Measurements from ENCODE around the gene BTBD8.

The BTBD8 gene

GRCh38 chr1:92094090-92094489 lies 13.9 kb downstream of the BTBD8 start:
- no peak for DNase-seq (ENCODE audit: low read depth)

GRCh38 chr1:92094595-92094994 lies 14.4 kb downstream of the BTBD8 start:
- no peak for DNase-seq (ENCODE audit: low read depth)

GRCh38 chr1:92095874-92096273 lies 15.7 kb downstream of the BTBD8 start:
- no peak for DNase-seq (ENCODE audit: low read depth)

- no peak for DNase-seq (ENCODE audit: low read depth)
These were observed 16.2 kb downstream of the BTBD8 start for GRCh38 chr1:92096317-92096716.

DNA sequence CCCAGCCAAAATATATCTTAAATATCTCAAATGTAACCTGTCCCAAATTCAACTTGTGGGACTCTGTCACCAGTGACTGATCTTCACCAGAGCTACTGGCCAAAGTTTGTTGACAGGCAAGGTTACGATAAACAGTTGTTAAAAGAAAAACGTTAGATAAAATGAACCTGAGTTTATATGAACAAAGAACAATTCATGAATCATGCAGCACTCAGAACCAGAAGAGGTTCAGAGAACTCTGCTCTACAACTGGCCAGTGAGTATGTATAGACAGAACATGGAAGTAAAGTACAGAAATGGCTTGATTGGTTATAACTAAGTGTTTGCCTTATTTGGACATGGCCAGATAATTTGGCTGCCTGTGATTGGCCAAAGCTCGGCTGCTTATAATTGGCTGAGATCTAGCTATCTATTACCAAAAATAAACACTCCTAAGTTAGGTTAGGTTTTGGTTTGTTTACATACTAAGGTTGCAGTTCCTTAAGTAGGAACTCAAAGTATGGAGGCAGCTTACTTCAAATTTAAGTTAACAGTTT lies 25.5 kb downstream of the BTBD8 start:
- no peak for DNase-seq (ENCODE audit: low read depth)

DNA sequence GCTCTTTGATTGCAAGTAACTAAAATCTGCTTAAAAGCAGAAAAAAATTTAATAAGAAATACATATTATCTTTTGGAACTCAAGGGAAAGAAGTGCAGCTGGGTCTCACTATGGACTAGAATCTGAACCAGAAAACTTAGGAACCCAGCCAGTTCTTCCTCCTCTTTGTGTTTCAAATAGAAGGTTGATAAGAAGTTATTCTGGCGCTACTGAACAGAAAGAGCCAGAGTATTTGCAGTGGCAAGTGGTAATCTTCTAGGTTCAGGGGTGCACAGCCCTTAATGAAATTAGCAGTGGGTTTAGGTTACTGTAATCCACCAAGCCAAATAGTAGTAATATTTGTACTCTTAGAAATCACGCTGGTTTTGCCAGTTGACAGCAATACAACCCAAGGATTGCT lies 28.5 kb downstream of the BTBD8 start:
- DNase-seq (ENCODE audit: low read depth): no peak

DNA sequence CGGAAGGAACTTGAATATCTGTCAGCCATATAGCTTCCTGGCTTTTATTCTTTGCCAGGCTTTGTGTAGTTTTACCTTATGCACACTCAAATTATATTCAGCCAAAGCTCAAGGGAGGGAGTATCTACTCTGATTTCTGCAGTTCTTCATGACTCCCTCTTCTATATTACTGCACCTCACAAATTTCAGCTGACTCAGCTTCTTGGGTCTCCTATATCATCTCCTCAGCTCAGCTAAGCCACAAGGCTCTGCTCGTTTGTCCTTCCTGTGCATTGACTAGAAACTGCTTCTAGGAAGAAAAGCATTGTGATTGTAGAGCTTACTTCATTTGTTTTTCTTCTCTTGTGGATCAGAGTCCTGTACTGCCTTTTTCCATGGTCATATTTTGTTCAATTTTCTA lies 37.4 kb downstream of the BTBD8 start:
- DNase-seq (ENCODE audit: low read depth): no peak

GRCh38 chr1:92118826-92119225 lies 38.7 kb downstream of the BTBD8 start:
- no peak for DNase-seq (ENCODE audit: low read depth)

DNA sequence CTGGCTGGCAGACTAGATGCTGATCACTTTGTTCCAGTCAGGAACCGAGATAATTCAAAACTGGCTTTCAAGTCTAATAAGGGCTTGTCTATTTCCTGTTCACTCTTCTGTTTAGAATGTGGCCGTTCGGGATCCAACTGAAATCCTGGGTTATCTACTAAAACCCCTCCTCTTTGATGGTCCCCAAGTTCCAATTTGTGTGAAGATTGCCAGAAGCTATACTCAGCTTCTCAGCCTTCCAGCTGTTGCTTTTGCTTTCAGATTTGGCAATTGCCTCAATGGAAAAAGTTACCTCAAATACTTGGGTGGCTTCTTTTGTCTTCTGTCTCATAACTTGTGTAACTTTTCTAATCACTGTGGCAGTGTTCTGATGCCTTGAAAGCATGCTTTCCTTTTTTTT lies 43.7 kb downstream of the BTBD8 start:
- DNase-seq (ENCODE audit: low read depth): no peak

DNA sequence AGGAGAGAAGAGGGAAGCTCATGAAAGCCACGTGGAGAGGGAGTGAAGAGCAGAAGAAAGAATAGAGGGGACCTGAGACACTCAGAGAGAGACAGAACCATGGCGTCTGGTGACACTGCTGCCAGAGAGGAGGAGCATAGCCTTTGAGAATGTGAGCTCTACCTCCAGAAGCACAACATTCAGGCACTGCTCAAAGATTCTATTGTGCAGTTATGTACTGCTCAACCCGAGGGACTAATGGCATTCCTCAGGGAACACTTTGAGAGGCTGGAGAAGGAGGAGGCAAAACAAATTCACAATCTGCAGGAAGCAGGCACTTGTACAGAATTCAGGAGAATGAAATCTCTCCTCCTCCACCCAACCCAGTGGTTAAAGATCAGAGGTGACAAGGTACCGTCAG lies 45.1 kb downstream of the BTBD8 start:
- DNase-seq (ENCODE audit: low read depth): no peak

DNA sequence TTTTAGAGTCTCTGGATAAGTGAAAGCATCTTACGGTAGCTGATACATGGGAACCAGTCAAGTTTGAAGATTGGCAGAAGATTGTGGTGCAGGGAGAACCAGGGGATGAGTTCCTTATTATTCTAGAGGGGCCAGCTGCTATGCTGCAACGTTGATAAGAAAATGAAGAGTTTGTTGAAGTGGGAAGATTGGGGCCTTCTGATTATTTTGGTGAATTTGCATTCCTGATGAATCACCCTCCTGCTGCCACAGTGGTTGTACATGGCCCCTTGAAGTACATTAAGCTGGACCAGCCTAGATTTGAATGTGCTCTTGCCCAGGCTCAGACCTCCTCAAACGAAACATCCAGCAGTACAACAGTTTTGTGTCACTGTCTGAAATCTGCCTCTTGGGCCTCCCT lies 45.9 kb downstream of the BTBD8 start:
- no peak for DNase-seq (ENCODE audit: low read depth)

DNA sequence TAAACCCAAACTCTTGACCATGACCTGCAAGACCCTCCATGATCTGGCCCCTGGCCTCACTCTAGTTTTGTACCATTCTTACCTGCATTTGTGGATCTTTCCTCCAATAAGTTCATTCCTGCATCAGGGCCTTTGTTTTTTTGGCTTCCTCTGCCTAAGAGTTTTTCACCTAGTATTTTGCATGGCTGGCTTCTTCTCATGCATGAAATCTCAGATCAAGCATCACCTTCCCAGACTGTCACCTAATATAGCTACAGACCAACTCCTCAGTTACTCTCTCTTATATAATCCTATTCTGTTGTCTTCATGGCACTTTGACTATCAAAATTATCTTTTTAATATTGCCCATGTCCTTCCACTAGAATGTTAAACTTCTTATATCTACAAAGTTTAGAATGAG lies 54.2 kb downstream of the BTBD8 start:
- no peak for DNase-seq (ENCODE audit: low read depth)

GRCh38 chr1:92136341-92136740 lies 56.2 kb downstream of the BTBD8 start:
- DNase-seq (ENCODE audit: low read depth): no peak

DNA sequence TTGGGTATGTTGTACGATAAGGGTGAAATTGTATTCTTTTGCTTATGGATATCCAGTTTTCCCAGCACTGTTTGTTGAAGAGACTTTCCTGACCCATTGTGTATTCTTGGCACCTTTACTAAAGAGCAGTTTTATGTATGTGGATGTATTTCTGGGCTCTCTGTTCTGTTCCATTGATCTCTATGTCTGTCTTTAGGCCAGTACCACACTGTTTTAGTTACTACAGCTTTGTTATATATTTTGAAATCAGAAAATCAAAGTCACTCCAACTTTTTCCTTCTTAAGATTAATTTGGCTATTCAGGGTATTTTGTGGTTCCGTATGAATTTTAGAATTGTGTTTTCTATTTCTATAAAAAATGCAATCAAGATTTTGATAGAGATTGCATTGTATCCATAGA lies 74.8 kb downstream of the BTBD8 start:
- DNase-seq (ENCODE audit: low read depth): no peak

GRCh38 chr1:92159593-92159992 lies 79.4 kb downstream of the BTBD8 start:
- DNase-seq (ENCODE audit: low read depth): no peak

GRCh38 chr1:92165389-92165788 lies 85.2 kb downstream of the BTBD8 start:
- no peak for DNase-seq (ENCODE audit: low read depth)

DNA sequence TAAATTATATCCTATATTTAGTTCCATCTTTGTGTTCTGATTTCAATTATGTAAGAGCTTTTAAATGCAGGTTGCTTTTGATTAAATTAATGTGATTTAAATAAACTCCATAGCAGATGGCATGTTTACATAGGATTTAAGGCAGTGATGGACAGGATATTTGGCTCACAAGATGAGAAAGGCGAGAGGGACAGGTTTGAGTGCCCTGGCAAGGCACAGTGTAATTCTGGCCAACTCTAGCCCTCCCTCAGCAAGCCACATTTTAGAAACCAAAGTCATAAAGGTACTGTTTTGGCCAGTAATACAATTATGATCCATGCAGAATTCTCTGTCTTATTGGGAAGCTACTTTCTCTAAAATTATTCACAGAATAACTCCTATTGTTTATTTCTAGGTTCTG lies 87.0 kb downstream of the BTBD8 start:
- DNase-seq (ENCODE audit: low read depth): no peak

- no peak for DNase-seq (ENCODE audit: low read depth)
These were observed 88.5 kb downstream of the BTBD8 start for GRCh38 chr1:92168657-92169056.

- no peak for DNase-seq (ENCODE audit: low read depth)
These were observed 89.3 kb downstream of the BTBD8 start for GRCh38 chr1:92169214-92170005.

- DNase-seq (ENCODE audit: low read depth): no peak
These were observed 104.5 kb downstream of the BTBD8 start for GRCh38 chr1:92184632-92185031.

DNA sequence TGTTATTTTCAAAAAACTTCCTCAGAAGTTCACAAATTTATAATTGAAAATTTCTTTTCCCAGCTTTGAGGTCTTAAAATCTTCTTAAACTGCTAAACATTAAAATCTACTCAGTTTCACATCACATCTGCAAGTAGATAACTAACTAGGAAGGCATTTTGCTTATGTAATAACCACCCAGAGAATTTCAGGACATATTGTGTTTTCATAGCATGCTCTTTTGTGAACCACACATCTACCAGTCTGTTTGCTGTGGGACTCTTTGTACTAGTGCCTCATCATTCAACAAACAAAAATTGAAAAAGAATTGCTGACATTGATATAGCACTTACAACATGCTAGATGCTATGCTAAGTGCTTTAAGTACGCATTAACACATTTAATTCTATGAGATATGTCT lies 105.9 kb downstream of the BTBD8 start:
- DNase-seq (ENCODE audit: low read depth): no peak

DNA sequence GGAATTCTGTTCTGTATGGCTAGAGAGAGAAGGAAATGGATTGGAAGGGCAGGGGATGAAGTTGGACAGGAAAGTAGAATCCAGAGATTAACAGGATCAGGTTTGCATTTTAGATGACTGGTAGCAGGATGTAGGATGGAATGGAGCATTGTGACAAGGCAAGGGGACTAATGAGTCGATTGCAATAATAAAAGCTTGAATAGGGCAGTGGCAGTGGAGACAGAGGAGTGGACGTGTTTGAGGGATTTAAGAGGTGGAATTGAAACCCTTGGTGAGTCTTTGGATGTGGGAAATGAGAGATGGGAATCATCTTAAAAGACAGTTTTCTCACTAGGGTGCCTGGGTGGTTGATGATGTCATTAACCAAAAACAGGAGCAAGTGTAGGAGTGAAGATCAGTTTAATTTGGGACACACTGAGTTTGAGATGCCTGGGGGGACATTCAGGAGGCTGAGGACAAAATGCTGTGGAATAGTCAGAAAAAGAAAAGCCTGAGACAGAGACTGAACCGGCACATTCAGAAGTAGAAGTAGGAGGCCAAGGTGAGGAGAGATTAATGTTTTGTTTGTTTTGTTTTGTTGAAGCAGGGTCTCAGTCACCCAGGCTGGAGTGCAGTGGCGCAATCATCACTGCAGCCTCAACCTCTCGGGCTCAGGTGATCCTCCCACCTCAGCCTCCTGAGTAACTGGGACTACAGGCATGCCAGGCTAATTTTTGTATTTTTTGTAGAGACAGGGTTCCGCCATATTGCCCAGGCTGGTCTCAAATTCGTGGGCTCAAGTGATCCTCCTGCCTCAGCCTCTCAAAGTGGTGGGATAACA lies 108.5 kb downstream of the BTBD8 start:
- DNase-seq (ENCODE audit: low read depth): no peak

GRCh38 chr1:92191726-92192125 lies 111.6 kb downstream of the BTBD8 start:
- DNase-seq (ENCODE audit: low read depth): no peak
